WTC11 (cell line): ENCODE data around the gene RPTOR. TPM values are rescaled to one million over a fixed set of nuclear protein-coding genes. Genes with fewer than 3 reads are reported as not detected.

Source experiments
- ATAC-seq: fragments of 200-7000 bp; cut with Tn5 transposase; 2 replicates; pipeline ENCODE4 v1.10.0; 2021; ENCODE audit warnings: mild to moderate bottlenecking, moderate library complexity
- CTCF ChIA-PET: fragments of 300-600 bp; sonication (Branson Sonifier 250); formaldehyde crosslinking; loops from one replicate; lab custom pipeline; 2021; ENCODE audit warnings: antibody characterized with exemption; lab: Charles Lee
- POLR2A ChIA-PET: fragments of 350-600 bp; sonication (Branson Sonifier 250); formaldehyde crosslinking; loops from one replicate; lab custom pipeline; 2021; ENCODE audit warnings: antibody characterized with exemption; lab: Charles Lee
- DNase-seq: peaks from one replicate; pipeline ENCODE4 v3.0.0; 2021; ENCODE audit warnings: low spot score
- H3K27ac Mint-ChIP-seq: 2 replicates; pipeline ENCODE4 v1.8.0; 2021; ENCODE audit warnings: mixed read lengths
- H3K27me3 Mint-ChIP-seq: 2 replicates; pipeline ENCODE4 v1.8.0; 2021; ENCODE audit warnings: low read depth, mild to moderate bottlenecking, moderate library complexity, mixed read lengths
- H3K36me3 Mint-ChIP-seq: 2 replicates; pipeline ENCODE4 v1.8.0; 2021; ENCODE audit warnings: mixed read lengths
- H3K4me1 Mint-ChIP-seq: 2 replicates; pipeline ENCODE4 v1.8.0; 2022; ENCODE audit warnings: mixed read lengths
- H3K4me3 Mint-ChIP-seq: 2 replicates; pipeline ENCODE4 v1.8.0; 2021; ENCODE audit warnings: mild to moderate bottlenecking, moderate library complexity, mixed read lengths
- H3K9me3 Mint-ChIP-seq: 2 replicates; pipeline ENCODE4 v1.8.0; 2021; ENCODE audit warnings: mixed read lengths
- ATF1 ChIP-seq: sonication (generic); formaldehyde crosslinking; IDR thresholded peaks from 2 replicates; pipeline ENCODE4 v1.8.1; 2023; ENCODE audit warnings: mild to moderate bottlenecking, moderate library complexity, missing genetic modification reagents
- CREB1 ChIP-seq: sonication (generic); formaldehyde crosslinking; IDR thresholded peaks from 2 replicates; pipeline ENCODE4 v1.8.0; 2023; ENCODE audit warnings: mild to moderate bottlenecking, missing genetic modification reagents
- ELF4 ChIP-seq: sonication (generic); formaldehyde crosslinking; IDR thresholded peaks from 2 replicates; pipeline ENCODE4 v1.8.1; 2022; ENCODE audit warnings: low read depth, mild to moderate bottlenecking, moderate library complexity, missing genetic modification reagents
- EMX1 ChIP-seq: fragments of 250-450 bp; sonication (Bioruptor Pico); IDR thresholded peaks from 2 replicates; pipeline ENCODE4 v1.8.0; 2021; ENCODE audit warnings: mild to moderate bottlenecking
- IRF2 ChIP-seq: sonication (generic); formaldehyde crosslinking; IDR thresholded peaks from 2 replicates; pipeline ENCODE4 v1.8.0; 2022; ENCODE audit warnings: low read depth, missing genetic modification reagents, borderline replicate concordance
- KAT7 ChIP-seq: sonication (generic); formaldehyde crosslinking; IDR thresholded peaks from 2 replicates; pipeline ENCODE4 v1.8.1; 2023; ENCODE audit warnings: missing genetic modification reagents, mild to moderate bottlenecking, borderline replicate concordance
- MXD4 ChIP-seq: fragments of 250-450 bp; sonication (Bioruptor Pico); IDR thresholded peaks from 2 replicates; pipeline ENCODE4 v1.8.0; 2021; ENCODE audit warnings: mild to moderate bottlenecking, moderate library complexity, borderline replicate concordance
- TCF7 ChIP-seq: sonication (generic); formaldehyde crosslinking; IDR thresholded peaks from 2 replicates; pipeline ENCODE4 v1.8.0; 2022; ENCODE audit warnings: mild to moderate bottlenecking, low read depth, missing genetic modification reagents, moderate library complexity
- TEAD4 ChIP-seq: sonication (generic); formaldehyde crosslinking; IDR thresholded peaks from 2 replicates; pipeline ENCODE4 v1.8.0; 2022; ENCODE audit warnings: mild to moderate bottlenecking, missing genetic modification reagents
- TP53 ChIP-seq: sonication (generic); formaldehyde crosslinking; IDR thresholded peaks from 2 replicates; pipeline ENCODE4 v1.8.1; 2023; ENCODE audit warnings: mild to moderate bottlenecking, missing genetic modification reagents
- ZNF232 ChIP-seq: sonication (generic); formaldehyde crosslinking; IDR thresholded peaks from 2 replicates; pipeline ENCODE4 v1.8.0; 2022; ENCODE audit warnings: mild to moderate bottlenecking, missing genetic modification reagents
- ZNF396 ChIP-seq: fragments of 250-450 bp; sonication (Bioruptor Pico); IDR thresholded peaks from 2 replicates; pipeline ENCODE4 v1.8.0; 2021; ENCODE audit warnings: mild to moderate bottlenecking, moderate library complexity, borderline replicate concordance
- ZNF416 ChIP-seq: fragments of 250-450 bp; sonication (Bioruptor Pico); IDR thresholded peaks from 2 replicates; pipeline ENCODE4 v1.9.0; 2021; ENCODE audit warnings: mild to moderate bottlenecking, inconsistent platforms
- ZNF423 ChIP-seq: fragments of 250-450 bp; sonication (Bioruptor Pico); IDR thresholded peaks from 2 replicates; pipeline ENCODE4 v2.1.2; 2022; ENCODE audit warnings: mild to moderate bottlenecking, moderate library complexity
- total RNA-seq: library from RNA; stranded (reverse); gene quantifications from 3 replicates; pipeline ENCODE4 v1.2.3, GENCODE V29; 2021
- TF ChIP-seq, protein P1 (sequence below): sonication (generic); formaldehyde crosslinking; IDR thresholded peaks from 2 replicates; pipeline ENCODE4 v1.8.1; 2022; ENCODE audit warnings: mild to moderate bottlenecking, moderate library complexity, missing genetic modification reagents
- TF ChIP-seq, protein P2 (sequence below): sonication (generic); formaldehyde crosslinking; IDR thresholded peaks from 2 replicates; pipeline ENCODE4 v1.8.1; 2022; ENCODE audit warnings: mild to moderate bottlenecking, missing genetic modification reagents, moderate library complexity, borderline replicate concordance
- TF ChIP-seq, protein P3 (sequence below): sonication (generic); formaldehyde crosslinking; IDR thresholded peaks from 2 replicates; pipeline ENCODE4 v1.8.0; 2023; ENCODE audit warnings: mild to moderate bottlenecking, missing genetic modification reagents
- TF ChIP-seq, protein P4 (sequence below): sonication (generic); formaldehyde crosslinking; IDR thresholded peaks from 2 replicates; pipeline ENCODE4 v1.8.1; 2023; ENCODE audit warnings: mild to moderate bottlenecking, moderate library complexity, missing genetic modification reagents
- TF ChIP-seq, protein P5 (sequence below): sonication (generic); formaldehyde crosslinking; IDR thresholded peaks from 2 replicates; pipeline ENCODE4 v1.8.0; 2023; ENCODE audit warnings: missing genetic modification reagents, mild to moderate bottlenecking, borderline replicate concordance
- TF ChIP-seq, protein P6 (sequence below): sonication (generic); formaldehyde crosslinking; IDR thresholded peaks from 2 replicates; pipeline ENCODE4 v1.8.1; 2022; ENCODE audit warnings: low read depth, missing genetic modification reagents, borderline replicate concordance
- TF ChIP-seq, protein P7 (sequence below): sonication (generic); formaldehyde crosslinking; IDR thresholded peaks from 2 replicates; pipeline ENCODE4 v1.8.0; 2023; ENCODE audit warnings: missing genetic modification reagents
- TF ChIP-seq, protein P8 (sequence below): sonication (generic); formaldehyde crosslinking; IDR thresholded peaks from 2 replicates; pipeline ENCODE4 v1.8.0; 2022; ENCODE audit warnings: mild to moderate bottlenecking, missing genetic modification reagents

The RPTOR gene
- total RNA-seq, 1 experiment from 2014 or later: 41.0 TPM

DNA sequence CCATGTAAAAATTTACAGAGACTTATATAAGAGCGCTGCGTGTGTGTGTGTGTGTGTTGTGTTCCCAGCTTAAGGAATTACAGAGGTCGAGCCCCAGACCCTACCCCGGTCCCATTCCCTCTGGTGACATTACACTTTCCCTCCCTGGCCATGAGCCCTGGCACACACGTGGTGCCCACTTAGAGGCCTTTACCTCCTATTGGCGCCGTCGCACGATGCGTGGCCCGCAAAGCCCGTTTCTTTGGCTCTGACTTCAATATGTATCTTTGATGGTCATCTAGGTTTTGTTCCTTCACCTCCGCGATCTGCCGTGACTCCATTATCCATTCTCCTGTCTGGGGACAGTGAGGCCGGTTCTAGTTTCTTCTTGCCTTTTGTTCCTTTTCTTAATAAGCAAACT, 350.1 kb downstream of the RPTOR start:
- no peak overlapping the region for H3K27ac Mint-ChIP-seq
- DNase-seq: no peak
- ATAC-seq: no peak
- H3K4me1 Mint-ChIP-seq: no peaks in the 10 kb centered on the region
- no peaks in the 10 kb centered on the region; the same call in 1 of the 2 replicates for H3K36me3 Mint-ChIP-seq
- no peaks in the 10 kb centered on the region for H3K9me3 Mint-ChIP-seq
- CTCF ChIA-PET: interaction anchor here (1.0 to 1.7 kb wide), 3 partner anchors 21 to 62 kb away, joined by 3 to 5 read pairs (median 3); no protein-coding TSS in a partner anchor
- POLR2A ChIA-PET: no interaction called here
- H3K4me3 Mint-ChIP-seq: no peak overlapping the region
- no peak for TF ChIP-seq ELF4 (CRISPR knock-in tag)
- no peak for TF ChIP-seq ATF1 (CRISPR knock-in tag)
- no peaks in the 10 kb centered on the region for H3K27me3 Mint-ChIP-seq

DNA sequence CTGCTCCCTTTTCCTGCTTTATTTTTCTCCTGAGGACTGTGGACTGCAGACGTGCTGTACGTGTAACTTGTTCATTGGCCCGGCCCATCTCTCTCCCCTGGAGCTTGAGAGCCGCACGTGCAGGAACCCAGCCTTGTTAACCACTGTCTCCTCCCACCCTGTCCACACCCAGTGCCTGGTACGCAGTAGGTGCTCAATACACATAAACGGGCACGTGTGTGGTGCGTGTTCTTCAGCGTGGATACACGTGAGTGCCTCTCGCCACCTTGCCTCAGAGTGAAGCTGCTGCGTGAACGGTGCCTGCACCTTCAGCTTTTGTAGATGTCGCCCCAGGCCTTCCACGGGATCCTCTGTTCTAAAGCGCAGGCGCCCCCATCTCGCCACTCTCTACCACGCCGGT, 350.7 kb downstream of the RPTOR start:
- no peak for ATAC-seq
- no peaks in the 10 kb centered on the region for H3K9me3 Mint-ChIP-seq
- no peaks in the 10 kb centered on the region; the same call in 1 of the 2 replicates for H3K36me3 Mint-ChIP-seq
- DNase-seq: no peak
- no peaks in the 10 kb centered on the region for H3K4me1 Mint-ChIP-seq
- TF ChIP-seq, protein P1, sequence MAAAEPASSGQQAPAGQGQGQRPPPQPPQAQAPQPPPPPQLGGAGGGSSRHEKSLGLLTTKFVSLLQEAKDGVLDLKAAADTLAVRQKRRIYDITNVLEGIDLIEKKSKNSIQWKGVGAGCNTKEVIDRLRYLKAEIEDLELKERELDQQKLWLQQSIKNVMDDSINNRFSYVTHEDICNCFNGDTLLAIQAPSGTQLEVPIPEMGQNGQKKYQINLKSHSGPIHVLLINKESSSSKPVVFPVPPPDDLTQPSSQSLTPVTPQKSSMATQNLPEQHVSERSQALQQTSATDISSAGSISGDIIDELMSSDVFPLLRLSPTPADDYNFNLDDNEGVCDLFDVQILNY (CRISPR knock-in tag): no peak
- TF ChIP-seq CREB1 (CRISPR knock-in tag) (no peak), IRF2 (CRISPR knock-in tag) (no peak), ZNF423 (CRISPR knock-in tag) (no peak), MXD4 (CRISPR knock-in tag) (no peak), KAT7 (CRISPR knock-in tag) (no peak), ZNF416 (no peak), TEAD4 (CRISPR knock-in tag) (no peak), TP53 (CRISPR knock-in tag) (no peak), EMX1 (CRISPR knock-in tag) (no peak), ZNF396 (CRISPR knock-in tag) (no peak), ZNF232 (CRISPR knock-in tag) (no peak), TCF7 (no peak)
- TF ChIP-seq, protein P2, sequence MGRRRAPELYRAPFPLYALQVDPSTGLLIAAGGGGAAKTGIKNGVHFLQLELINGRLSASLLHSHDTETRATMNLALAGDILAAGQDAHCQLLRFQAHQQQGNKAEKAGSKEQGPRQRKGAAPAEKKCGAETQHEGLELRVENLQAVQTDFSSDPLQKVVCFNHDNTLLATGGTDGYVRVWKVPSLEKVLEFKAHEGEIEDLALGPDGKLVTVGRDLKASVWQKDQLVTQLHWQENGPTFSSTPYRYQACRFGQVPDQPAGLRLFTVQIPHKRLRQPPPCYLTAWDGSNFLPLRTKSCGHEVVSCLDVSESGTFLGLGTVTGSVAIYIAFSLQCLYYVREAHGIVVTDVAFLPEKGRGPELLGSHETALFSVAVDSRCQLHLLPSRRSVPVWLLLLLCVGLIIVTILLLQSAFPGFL (CRISPR knock-in tag): no peak
- TF ChIP-seq, protein P3, sequence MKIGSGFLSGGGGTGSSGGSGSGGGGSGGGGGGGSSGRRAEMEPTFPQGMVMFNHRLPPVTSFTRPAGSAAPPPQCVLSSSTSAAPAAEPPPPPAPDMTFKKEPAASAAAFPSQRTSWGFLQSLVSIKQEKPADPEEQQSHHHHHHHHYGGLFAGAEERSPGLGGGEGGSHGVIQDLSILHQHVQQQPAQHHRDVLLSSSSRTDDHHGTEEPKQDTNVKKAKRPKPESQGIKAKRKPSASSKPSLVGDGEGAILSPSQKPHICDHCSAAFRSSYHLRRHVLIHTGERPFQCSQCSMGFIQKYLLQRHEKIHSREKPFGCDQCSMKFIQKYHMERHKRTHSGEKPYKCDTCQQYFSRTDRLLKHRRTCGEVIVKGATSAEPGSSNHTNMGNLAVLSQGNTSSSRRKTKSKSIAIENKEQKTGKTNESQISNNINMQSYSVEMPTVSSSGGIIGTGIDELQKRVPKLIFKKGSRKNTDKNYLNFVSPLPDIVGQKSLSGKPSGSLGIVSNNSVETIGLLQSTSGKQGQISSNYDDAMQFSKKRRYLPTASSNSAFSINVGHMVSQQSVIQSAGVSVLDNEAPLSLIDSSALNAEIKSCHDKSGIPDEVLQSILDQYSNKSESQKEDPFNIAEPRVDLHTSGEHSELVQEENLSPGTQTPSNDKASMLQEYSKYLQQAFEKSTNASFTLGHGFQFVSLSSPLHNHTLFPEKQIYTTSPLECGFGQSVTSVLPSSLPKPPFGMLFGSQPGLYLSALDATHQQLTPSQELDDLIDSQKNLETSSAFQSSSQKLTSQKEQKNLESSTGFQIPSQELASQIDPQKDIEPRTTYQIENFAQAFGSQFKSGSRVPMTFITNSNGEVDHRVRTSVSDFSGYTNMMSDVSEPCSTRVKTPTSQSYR: no peak
- TF ChIP-seq, protein P4, sequence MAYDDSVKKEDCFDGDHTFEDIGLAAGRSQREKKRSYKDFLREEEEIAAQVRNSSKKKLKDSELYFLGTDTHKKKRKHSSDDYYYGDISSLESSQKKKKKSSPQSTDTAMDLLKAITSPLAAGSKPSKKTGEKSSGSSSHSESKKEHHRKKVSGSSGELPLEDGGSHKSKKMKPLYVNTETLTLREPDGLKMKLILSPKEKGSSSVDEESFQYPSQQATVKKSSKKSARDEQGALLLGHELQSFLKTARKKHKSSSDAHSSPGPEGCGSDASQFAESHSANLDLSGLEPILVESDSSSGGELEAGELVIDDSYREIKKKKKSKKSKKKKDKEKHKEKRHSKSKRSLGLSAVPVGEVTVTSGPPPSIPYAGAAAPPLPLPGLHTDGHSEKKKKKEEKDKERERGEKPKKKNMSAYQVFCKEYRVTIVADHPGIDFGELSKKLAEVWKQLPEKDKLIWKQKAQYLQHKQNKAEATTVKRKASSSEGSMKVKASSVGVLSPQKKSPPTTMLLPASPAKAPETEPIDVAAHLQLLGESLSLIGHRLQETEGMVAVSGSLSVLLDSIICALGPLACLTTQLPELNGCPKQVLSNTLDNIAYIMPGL (CRISPR knock-in tag): no peak
- TF ChIP-seq, protein P5, sequence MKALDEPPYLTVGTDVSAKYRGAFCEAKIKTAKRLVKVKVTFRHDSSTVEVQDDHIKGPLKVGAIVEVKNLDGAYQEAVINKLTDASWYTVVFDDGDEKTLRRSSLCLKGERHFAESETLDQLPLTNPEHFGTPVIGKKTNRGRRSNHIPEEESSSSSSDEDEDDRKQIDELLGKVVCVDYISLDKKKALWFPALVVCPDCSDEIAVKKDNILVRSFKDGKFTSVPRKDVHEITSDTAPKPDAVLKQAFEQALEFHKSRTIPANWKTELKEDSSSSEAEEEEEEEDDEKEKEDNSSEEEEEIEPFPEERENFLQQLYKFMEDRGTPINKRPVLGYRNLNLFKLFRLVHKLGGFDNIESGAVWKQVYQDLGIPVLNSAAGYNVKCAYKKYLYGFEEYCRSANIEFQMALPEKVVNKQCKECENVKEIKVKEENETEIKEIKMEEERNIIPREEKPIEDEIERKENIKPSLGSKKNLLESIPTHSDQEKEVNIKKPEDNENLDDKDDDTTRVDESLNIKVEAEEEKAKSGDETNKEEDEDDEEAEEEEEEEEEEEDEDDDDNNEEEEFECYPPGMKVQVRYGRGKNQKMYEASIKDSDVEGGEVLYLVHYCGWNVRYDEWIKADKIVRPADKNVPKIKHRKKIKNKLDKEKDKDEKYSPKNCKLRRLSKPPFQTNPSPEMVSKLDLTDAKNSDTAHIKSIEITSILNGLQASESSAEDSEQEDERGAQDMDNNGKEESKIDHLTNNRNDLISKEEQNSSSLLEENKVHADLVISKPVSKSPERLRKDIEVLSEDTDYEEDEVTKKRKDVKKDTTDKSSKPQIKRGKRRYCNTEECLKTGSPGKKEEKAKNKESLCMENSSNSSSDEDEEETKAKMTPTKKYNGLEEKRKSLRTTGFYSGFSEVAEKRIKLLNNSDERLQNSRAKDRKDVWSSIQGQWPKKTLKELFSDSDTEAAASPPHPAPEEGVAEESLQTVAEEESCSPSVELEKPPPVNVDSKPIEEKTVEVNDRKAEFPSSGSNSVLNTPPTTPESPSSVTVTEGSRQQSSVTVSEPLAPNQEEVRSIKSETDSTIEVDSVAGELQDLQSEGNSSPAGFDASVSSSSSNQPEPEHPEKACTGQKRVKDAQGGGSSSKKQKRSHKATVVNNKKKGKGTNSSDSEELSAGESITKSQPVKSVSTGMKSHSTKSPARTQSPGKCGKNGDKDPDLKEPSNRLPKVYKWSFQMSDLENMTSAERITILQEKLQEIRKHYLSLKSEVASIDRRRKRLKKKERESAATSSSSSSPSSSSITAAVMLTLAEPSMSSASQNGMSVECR (CRISPR knock-in tag): no peak
- TF ChIP-seq, protein P6, sequence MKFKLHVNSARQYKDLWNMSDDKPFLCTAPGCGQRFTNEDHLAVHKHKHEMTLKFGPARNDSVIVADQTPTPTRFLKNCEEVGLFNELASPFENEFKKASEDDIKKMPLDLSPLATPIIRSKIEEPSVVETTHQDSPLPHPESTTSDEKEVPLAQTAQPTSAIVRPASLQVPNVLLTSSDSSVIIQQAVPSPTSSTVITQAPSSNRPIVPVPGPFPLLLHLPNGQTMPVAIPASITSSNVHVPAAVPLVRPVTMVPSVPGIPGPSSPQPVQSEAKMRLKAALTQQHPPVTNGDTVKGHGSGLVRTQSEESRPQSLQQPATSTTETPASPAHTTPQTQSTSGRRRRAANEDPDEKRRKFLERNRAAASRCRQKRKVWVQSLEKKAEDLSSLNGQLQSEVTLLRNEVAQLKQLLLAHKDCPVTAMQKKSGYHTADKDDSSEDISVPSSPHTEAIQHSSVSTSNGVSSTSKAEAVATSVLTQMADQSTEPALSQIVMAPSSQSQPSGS (CRISPR knock-in tag): no peak
- TF ChIP-seq, protein P7, sequence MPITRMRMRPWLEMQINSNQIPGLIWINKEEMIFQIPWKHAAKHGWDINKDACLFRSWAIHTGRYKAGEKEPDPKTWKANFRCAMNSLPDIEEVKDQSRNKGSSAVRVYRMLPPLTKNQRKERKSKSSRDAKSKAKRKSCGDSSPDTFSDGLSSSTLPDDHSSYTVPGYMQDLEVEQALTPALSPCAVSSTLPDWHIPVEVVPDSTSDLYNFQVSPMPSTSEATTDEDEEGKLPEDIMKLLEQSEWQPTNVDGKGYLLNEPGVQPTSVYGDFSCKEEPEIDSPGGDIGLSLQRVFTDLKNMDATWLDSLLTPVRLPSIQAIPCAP (CRISPR knock-in tag): no peak
- TF ChIP-seq, protein P8, sequence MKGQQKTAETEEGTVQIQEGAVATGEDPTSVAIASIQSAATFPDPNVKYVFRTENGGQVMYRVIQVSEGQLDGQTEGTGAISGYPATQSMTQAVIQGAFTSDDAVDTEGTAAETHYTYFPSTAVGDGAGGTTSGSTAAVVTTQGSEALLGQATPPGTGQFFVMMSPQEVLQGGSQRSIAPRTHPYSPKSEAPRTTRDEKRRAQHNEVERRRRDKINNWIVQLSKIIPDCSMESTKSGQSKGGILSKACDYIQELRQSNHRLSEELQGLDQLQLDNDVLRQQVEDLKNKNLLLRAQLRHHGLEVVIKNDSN (CRISPR knock-in tag): no peak
- POLR2A ChIA-PET: no interaction called here
- no peaks in the 10 kb centered on the region for H3K27me3 Mint-ChIP-seq
- H3K4me3 Mint-ChIP-seq: no peak overlapping the region
- CTCF ChIA-PET: no interaction called here
- no peak overlapping the region for H3K27ac Mint-ChIP-seq
